Endothelial cell of coronary artery (primary cell): Measurements from ENCODE around the gene RPE65. TPM values are rescaled to one million over a fixed set of nuclear protein-coding genes. Genes with fewer than 3 reads are reported as not detected.

ENCODE experiments used
- total RNA-seq: library from RNA; depleted of rRNA; stranded (reverse); fragments of >200 nt; gene quantifications from 2 replicates; pipeline ENCODE4 v1.2.3, GENCODE V29; 2014

The RPE65 gene
- not detected in 2 replicates for total RNA-seq

DNA sequence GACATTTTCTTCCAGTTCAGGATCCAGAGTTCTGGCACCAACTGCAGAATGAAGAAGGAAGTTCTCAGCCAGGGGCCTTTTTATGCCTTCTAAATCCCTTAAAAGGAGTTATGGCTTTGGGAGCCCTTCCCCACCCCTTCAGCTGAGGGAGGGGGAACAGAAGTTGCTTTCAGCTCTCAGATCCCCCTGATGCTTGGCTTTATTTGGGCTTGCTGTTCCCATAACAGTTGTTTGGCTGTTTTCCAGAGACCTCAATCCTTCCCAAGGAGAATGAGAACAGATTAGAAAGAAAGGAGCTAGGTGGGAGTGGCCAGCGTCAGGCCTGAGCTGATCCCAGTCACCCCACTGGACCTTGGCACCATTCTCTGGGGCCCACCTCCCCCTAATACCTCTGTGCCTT is at the start of gene RPE65:
RPE65 (minus strand) TSS at position 54 of the 400 bp plus-strand sequence; CDS start at position 5, 49 bp downstream.

GRCh38 chr1:68496680-68497357 is 47.1 kb upstream of the RPE65 start, which contains the start of gene DEPDC1:
Gene DEPDC1, minus strand, starts transcription at chr1:68497082. Its CDS starts 83 bp downstream, at chr1:68496999.

Other genes starting within 250 kb of the RPE65 start
- 126 and 128 TPM in 2 replicates for gene WLS, start 217.4 kb downstream of the RPE65 start, total RNA-seq
- gene DEPDC1, start 47.1 kb upstream of the RPE65 start, total RNA-seq = 5.6 and 18.9 TPM in 2 replicates